CD8-positive, alpha-beta memory T cell (primary cell): Measurements from ENCODE around the gene GANAB. TPM values are rescaled to one million over a fixed set of nuclear protein-coding genes. Genes with fewer than 3 reads are reported as not detected.
A peak's percentile ranks its signal among the peaks of the same experiment; 100 is the strongest.

Experiments
- CTCF ChIA-PET: fragments of 350-600 bp; sonication (Branson Sonifier 250); formaldehyde crosslinking; loops from one replicate; lab custom pipeline; 2021; ENCODE audit warnings: antibody characterized with exemption; lab: Charles Lee
- POLR2A ChIA-PET: fragments of 350-600 bp; sonication (Branson Sonifier 250); formaldehyde crosslinking; loops from one replicate; lab custom pipeline; 2021; ENCODE audit warnings: antibody characterized with exemption; lab: Charles Lee
- DNase-seq, 5 donors: peaks; one replicate each; pipeline versions ENCODE4 v3.0.0 to v3.0.0-alpha.2; 2020 to 2022; ENCODE audit warnings: mixed read lengths in 1 of 5
- H3K27ac ChIP-seq: one replicate; pipeline ENCODE4 v1.7.0; 2013; ENCODE audit warnings: low read depth, mild to moderate bottlenecking, low read length, moderate library complexity
- H3K27me3 ChIP-seq: 2 replicates; pipeline ENCODE4 v1.7.0; 2013; ENCODE audit warnings: low read length, mild to moderate bottlenecking; ENCODE audit not compliant: insufficient read depth, poor library complexity, severe bottlenecking
- H3K36me3 ChIP-seq: 2 replicates; pipeline ENCODE4 v1.7.0; 2013; ENCODE audit warnings: mild to moderate bottlenecking, low read length, moderate library complexity; ENCODE audit not compliant: insufficient read depth
- H3K4me1 ChIP-seq: 2 replicates; pipeline ENCODE4 v1.7.0; 2013; ENCODE audit warnings: mild to moderate bottlenecking, low read length, moderate library complexity; ENCODE audit not compliant: insufficient read depth
- H3K4me3 ChIP-seq: 2 replicates; pipeline ENCODE4 v1.7.0; 2013; ENCODE audit warnings: mild to moderate bottlenecking, low read length
- H3K9me3 ChIP-seq: 2 replicates; pipeline ENCODE4 v1.7.0; 2013; ENCODE audit warnings: mild to moderate bottlenecking, low read length
- H3K27ac Mint-ChIP-seq, 8 donors: one replicate each; pipeline ENCODE4 v1.8.0; 2020 to 2021; ENCODE audit warnings: mixed read lengths in 8 of 8, mild to moderate bottlenecking in 6 of 8, inconsistent platforms in 3 of 8, moderate library complexity in 3 of 8
- H3K27me3 Mint-ChIP-seq, 2 donors: one replicate each; pipeline ENCODE4 v1.8.0; 2020 to 2021; ENCODE audit warnings: mixed read lengths in 2 of 2, mild to moderate bottlenecking in 1 of 2, moderate library complexity in 1 of 2
- H3K36me3 Mint-ChIP-seq, 3 donors: one replicate each; pipeline ENCODE4 v1.8.0; 2020 to 2021; ENCODE audit warnings: mixed read lengths in 3 of 3, inconsistent platforms in 1 of 3, mild to moderate bottlenecking in 1 of 3
- H3K4me1 Mint-ChIP-seq, 3 donors: one replicate each; pipeline ENCODE4 v1.8.0; 2020 to 2021; ENCODE audit warnings: mixed read lengths in 3 of 3, inconsistent platforms in 1 of 3, mild to moderate bottlenecking in 1 of 3
- H3K4me3 Mint-ChIP-seq, 7 donors: one replicate each; pipeline ENCODE4 v1.8.0; 2020 to 2021; ENCODE audit warnings: mixed read lengths in 7 of 7, mild to moderate bottlenecking in 6 of 7, moderate library complexity in 4 of 7, inconsistent platforms in 2 of 7
- H3K9me3 Mint-ChIP-seq, 5 donors: one replicate each; pipeline ENCODE4 v1.8.0; 2020 to 2022; ENCODE audit warnings: mixed read lengths in 5 of 5, mild to moderate bottlenecking in 3 of 5, moderate library complexity in 2 of 5, inconsistent platforms in 1 of 5
- polyA plus RNA-seq: library from polyadenylated mRNA; unstranded; fragments of 300-500 nt; fragmentation: Illumina TruSeq; gene quantifications from one replicate; pipeline ENCODE4 v1.2.3, GENCODE V29; 2021
- total RNA-seq, 2 experiments: library from RNA; stranded (reverse); gene quantifications; one replicate each; pipeline ENCODE4 v1.2.3, GENCODE V29; 2021

The GANAB gene
- total and polyA plus RNA-seq, 3 experiments from 2014 or later, result 164 to 219 (median 213) TPM

- Histone ChIP-seq H3K4me1 (peaks cover 15% of the 10 kb centered on the region), H3K4me3 (no peak overlapping the region), H3K27me3 (no peaks in the 10 kb centered on the region), H3K36me3 (peaks cover 51% of the 10 kb centered on the region), H3K9me3 (no peaks in the 10 kb centered on the region), H3K27ac (no peak overlapping the region)
- no peak overlapping the region for H3K27ac Mint-ChIP-seq
- peaks cover 36 to 66% (median 41%) of the 10 kb centered on the region in 3 donors for H3K4me1 Mint-ChIP-seq
- no peaks in the 10 kb centered on the region for H3K9me3 Mint-ChIP-seq
- ChIA-PET CTCF (interaction anchor here (1.7 kb wide), 1 partner anchor 12 kb away, joined by 4 read pairs; no protein-coding TSS in a partner anchor), POLR2A (no interaction called here)
- H3K4me3 Mint-ChIP-seq, result peak overlapping the region in 1 of 7 donors; percentile 56
- peaks cover 5 to 79% (median 12%) of the 10 kb centered on the region in 3 donors for H3K36me3 Mint-ChIP-seq
- no peak for DNase-seq
- peaks cover 0 to 2% of the 10 kb centered on the region in 2 donors for H3K27me3 Mint-ChIP-seq
Measured at GRCh38 chr11:62605902-62606301, 40.5 kb downstream of the GANAB start.

- Mint-ChIP-seq H3K27ac (no peak overlapping the region), H3K4me1 (peaks cover 35 to 65% (median 40%) of the 10 kb centered on the region in 3 donors), H3K27me3 (peaks cover 0 to 2% of the 10 kb centered on the region in 2 donors), H3K9me3 (no peaks in the 10 kb centered on the region), H3K36me3 (peaks cover 5 to 80% (median 12%) of the 10 kb centered on the region in 3 donors), H3K4me3 (peak overlapping the region in 1 of 7 donors; percentile 56)
- Histone ChIP-seq H3K36me3 (peaks cover 48% of the 10 kb centered on the region), H3K4me1 (peaks cover 11% of the 10 kb centered on the region), H3K27ac (no peak overlapping the region), H3K4me3 (no peak overlapping the region), H3K27me3 (no peaks in the 10 kb centered on the region), H3K9me3 (no peaks in the 10 kb centered on the region)
- ChIA-PET CTCF (interaction anchor here (0.7 to 1.7 kb wide), 2 partner anchors 11 to 14 kb away, joined by 3 to 4 read pairs; no protein-coding TSS in a partner anchor), POLR2A (no interaction called here)
- no peak for DNase-seq
Measured at GRCh38 chr11:62605467-62605866, 40.9 kb downstream of the GANAB start.

- peaks cover 36 to 65% (median 43%) of the 10 kb centered on the region in 3 donors for H3K4me1 Mint-ChIP-seq
- H3K36me3 Mint-ChIP-seq, result peaks cover 5 to 80% (median 18%) of the 10 kb centered on the region in 3 donors
- peaks cover 0 to 3% of the 10 kb centered on the region in 2 donors for H3K27me3 Mint-ChIP-seq
- no peak for DNase-seq
- peak overlapping the region in 3 of 8 donors; percentile 13 to 86 (median 64) for H3K27ac Mint-ChIP-seq
- POLR2A ChIA-PET, result interaction anchor here (0.6 kb wide), 1 partner anchor 19 kb away, joined by 8 read pairs; no protein-coding TSS in a partner anchor
- H3K9me3 Mint-ChIP-seq, result no peaks in the 10 kb centered on the region
- Histone ChIP-seq H3K36me3 (peaks cover 44% of the 10 kb centered on the region), H3K4me1 (peaks cover 11% of the 10 kb centered on the region), H3K9me3 (no peaks in the 10 kb centered on the region), H3K27ac (no peak overlapping the region), H3K4me3 (no peak overlapping the region), H3K27me3 (no peaks in the 10 kb centered on the region)
- CTCF ChIA-PET, result interaction anchor here (0.6 to 2.6 kb wide), 2 partner anchors 12 to 69 kb away, joined by 4 to 12 read pairs; partner anchors contain the start of gene TUT1
- no peak overlapping the region for H3K4me3 Mint-ChIP-seq
Measured at GRCh38 chr11:62604460-62605120, 41.8 kb downstream of the GANAB start.

- no peaks in the 10 kb centered on the region for H3K9me3 Mint-ChIP-seq
- ChIA-PET CTCF (interaction anchor here (0.6 to 2.6 kb wide), 2 partner anchors 12 to 70 kb away, joined by 4 to 12 read pairs; partner anchors contain the start of gene TUT1), POLR2A (interaction anchor here (0.6 to 1.0 kb wide), 3 partner anchors 12 to 242 kb away, joined by 3 to 8 read pairs (median 3); partner anchors contain the start of gene TUT1)
- H3K27ac Mint-ChIP-seq, result peak overlapping the region in 6 of 8 donors; percentile 5 to 87 (median 83)
- peaks cover 11 to 80% (median 20%) of the 10 kb centered on the region in 3 donors for H3K36me3 Mint-ChIP-seq
- Histone ChIP-seq H3K27me3 (no peaks in the 10 kb centered on the region), H3K9me3 (no peaks in the 10 kb centered on the region), H3K36me3 (peaks cover 38% of the 10 kb centered on the region), H3K27ac (no peak overlapping the region), H3K4me3 (no peak overlapping the region), H3K4me1 (peaks cover 11% of the 10 kb centered on the region)
- no peak for DNase-seq
- peak overlapping the region in 6 of 7 donors; percentile 35 to 88 (median 74) for H3K4me3 Mint-ChIP-seq
- H3K4me1 Mint-ChIP-seq, result peaks cover 36 to 65% (median 47%) of the 10 kb centered on the region in 3 donors
- peaks cover 0 to 3% of the 10 kb centered on the region in 2 donors for H3K27me3 Mint-ChIP-seq
Measured at GRCh38 chr11:62603776-62604299, 42.6 kb downstream of the GANAB start.

GRCh38 chr11:62603072-62603408, 43.4 kb downstream of the GANAB start:
- POLR2A ChIA-PET, result interaction anchor here (0.6 to 2.6 kb wide), 3 partner anchors 9 to 242 kb away, joined by 3 to 24 read pairs (median 3); partner anchors contain the start of genes EML3, ROM1 and TUT1
- no peaks in the 10 kb centered on the region for H3K9me3 ChIP-seq
- H3K27ac Mint-ChIP-seq, result peak overlapping the region in 7 of 8 donors; percentile 48 to 87 (median 82)
- DNase-seq, result no peak
- peaks cover 44 to 67% (median 52%) of the 10 kb centered on the region in 3 donors for H3K4me1 Mint-ChIP-seq
- no peaks in the 10 kb centered on the region for H3K27me3 ChIP-seq
- peaks cover 16 to 82% (median 23%) of the 10 kb centered on the region in 3 donors for H3K36me3 Mint-ChIP-seq
- peaks cover 19% of the 10 kb centered on the region for H3K4me1 ChIP-seq
- H3K27ac ChIP-seq, result no peak overlapping the region
- H3K27me3 Mint-ChIP-seq, result peaks cover 0 to 5% of the 10 kb centered on the region in 2 donors
- no peak overlapping the region for H3K4me3 ChIP-seq
- peak overlapping the region; percentile 35 to 88 (median 72) for H3K4me3 Mint-ChIP-seq
- H3K9me3 Mint-ChIP-seq, result no peaks in the 10 kb centered on the region
- peaks cover 37% of the 10 kb centered on the region for H3K36me3 ChIP-seq
- CTCF ChIA-PET, result interaction anchor here (2.6 kb wide), 1 partner anchor 11 kb away, joined by 12 read pairs; the partner anchor contains the start of gene TUT1

GRCh38 chr11:62602141-62603071, 44.0 kb downstream of the GANAB start:
- H3K4me1 Mint-ChIP-seq, result peaks cover 47 to 67% (median 51%) of the 10 kb centered on the region in 3 donors
- Histone ChIP-seq H3K36me3 (peaks cover 42% of the 10 kb centered on the region), H3K4me3 (peak overlapping the region; percentile 89), H3K27me3 (no peaks in the 10 kb centered on the region), H3K4me1 (peaks cover 25% of the 10 kb centered on the region), H3K9me3 (no peaks in the 10 kb centered on the region), H3K27ac (peak overlapping the region; percentile 86)
- H3K27me3 Mint-ChIP-seq, result peaks cover 0 to 5% of the 10 kb centered on the region in 2 donors
- H3K36me3 Mint-ChIP-seq, result peaks cover 20 to 82% (median 28%) of the 10 kb centered on the region in 3 donors
- H3K27ac Mint-ChIP-seq, result peak overlapping the region; percentile 83 to 98 (median 96)
- DNase-seq, result peak in 2 of 5 donors; percentile 47 to 55
- peak overlapping the region; percentile 91 to 97 (median 93) for H3K4me3 Mint-ChIP-seq
- POLR2A ChIA-PET, result interaction anchor here (1.0 to 3.5 kb wide), 16 partner anchors 10 to 279 kb away, joined by 3 to 63 read pairs (median 5); partner anchors contain the start of genes C11orf98, CSKMT, EEF1G and EML3
- CTCF ChIA-PET, result interaction anchor here (0.9 to 2.6 kb wide), 8 partner anchors 9 to 92 kb away, joined by 3 to 31 read pairs (median 6); partner anchors contain the start of genes LBHD1, TUT1 and UQCC3
- H3K9me3 Mint-ChIP-seq, result no peaks in the 10 kb centered on the region
